Liver (tissue), 9 donors: ENCODE measurements around the gene MRO. TPM values are rescaled to one million over a fixed set of nuclear protein-coding genes. Genes with fewer than 3 reads are reported as not detected.

ENCODE experiments used
- DNase-seq: peaks from one replicate; pipeline ENCODE4 v3.0.0-alpha.2; 2017; ENCODE audit warnings: low spot score
- H3K27ac ChIP-seq, 2 donors: one replicate each; pipeline ENCODE4 v1.7.0; 2013; ENCODE audit warnings: inconsistent platforms in 2 of 2, low read length in 2 of 2, control low read depth in 1 of 2, low read depth in 1 of 2, mild to moderate bottlenecking in 1 of 2
- H3K27me3 ChIP-seq, 4 donors: one replicate each; pipeline versions ENCODE4 v1.6.1 to v1.7.0; 2013; ENCODE audit warnings: low read length in 3 of 4, inconsistent platforms in 1 of 4, mild to moderate bottlenecking in 1 of 4, moderate library complexity in 1 of 4; ENCODE audit not compliant: control insufficient read depth in 4 of 4, insufficient read depth in 4 of 4
- H3K36me3 ChIP-seq, 4 donors: one replicate each; pipeline versions ENCODE4 v1.6.1 to v1.7.0; 2013; ENCODE audit warnings: low read length in 3 of 4, mild to moderate bottlenecking in 3 of 4, low read depth in 1 of 4, moderate library complexity in 1 of 4; ENCODE audit not compliant: control insufficient read depth in 4 of 4, insufficient read depth in 3 of 4
- H3K4me1 ChIP-seq, 4 donors: one replicate each; pipeline versions ENCODE4 v1.6.1 to v1.7.0; 2013; ENCODE audit warnings: low read length in 3 of 4, mild to moderate bottlenecking in 3 of 4, moderate library complexity in 1 of 4; ENCODE audit not compliant: control insufficient read depth in 4 of 4, insufficient read depth in 4 of 4
- H3K4me3 ChIP-seq, 3 donors: one replicate each; pipeline versions ENCODE4 v1.6.1 to v1.7.0; 2013; ENCODE audit warnings: low read length in 3 of 3, control low read depth in 1 of 3, low read depth in 1 of 3, mild to moderate bottlenecking in 1 of 3
- H3K9ac ChIP-seq, 2 donors: one replicate each; pipeline ENCODE4 v1.7.0; 2013; ENCODE audit warnings: low read length in 2 of 2, mild to moderate bottlenecking in 2 of 2, moderate library complexity in 2 of 2, control low read depth in 1 of 2, low read depth in 1 of 2
- H3K9me3 ChIP-seq, 4 donors: one replicate each; pipeline versions ENCODE4 v1.6.1 to v1.7.0; 2013; ENCODE audit warnings: low read length in 3 of 4; ENCODE audit not compliant: control insufficient read depth in 4 of 4
- EGR1 ChIP-seq, 2 donors: IDR thresholded peaks; 2 replicates each; pipeline ENCODE4 v1.6.1; 2016 to 2018; ENCODE audit warnings: antibody characterized with exemption in 2 of 2, low read depth in 2 of 2
- FOXA1 ChIP-seq: IDR thresholded peaks from 2 replicates; pipeline ENCODE4 v1.6.1; 2016; ENCODE audit warnings: antibody characterized with exemption
- FOXA2 ChIP-seq: IDR thresholded peaks from 2 replicates; pipeline ENCODE4 v1.6.1; 2016; ENCODE audit warnings: antibody characterized with exemption
- GABPA ChIP-seq, 2 donors: IDR thresholded peaks in 1 of 2; conservative IDR thresholded peaks in 1 of 2; 2 replicates each; pipeline ENCODE4 v1.6.1; 2016; ENCODE audit warnings: antibody characterized with exemption in 2 of 2, mild to moderate bottlenecking in 1 of 2, moderate library complexity in 1 of 2
- HNF4A ChIP-seq, 2 donors: conservative IDR thresholded peaks; 2 replicates each; pipeline ENCODE4 v1.6.1; 2016; ENCODE audit warnings: antibody characterized with exemption in 2 of 2, mild to moderate bottlenecking in 2 of 2
- HNF4G ChIP-seq: IDR thresholded peaks from 2 replicates; pipeline ENCODE4 v1.6.1; 2016; ENCODE audit warnings: antibody characterized with exemption
- JUND ChIP-seq, 2 donors: IDR thresholded peaks; 2 replicates each; pipeline ENCODE4 v1.6.1; 2016; ENCODE audit warnings: antibody characterized with exemption in 2 of 2
- NR2F2 ChIP-seq: IDR thresholded peaks from 2 replicates; pipeline ENCODE4 v1.6.1; 2016; ENCODE audit warnings: antibody characterized with exemption
- RAD21 ChIP-seq, 2 donors: IDR thresholded peaks; 2 replicates each; pipeline ENCODE4 v1.6.1; 2016; ENCODE audit warnings: antibody characterized with exemption in 2 of 2, mild to moderate bottlenecking in 2 of 2
- RXRA ChIP-seq, 2 donors: IDR thresholded peaks; 2 replicates each; pipeline ENCODE4 v1.6.1; 2017 to 2018; ENCODE audit warnings: antibody characterized with exemption in 2 of 2, mild to moderate bottlenecking in 1 of 2
- SP1 ChIP-seq: IDR thresholded peaks from 2 replicates; pipeline ENCODE4 v1.6.1; 2018; ENCODE audit warnings: antibody characterized with exemption, mild to moderate bottlenecking
- TAF1 ChIP-seq: conservative IDR thresholded peaks from 2 replicates; pipeline ENCODE4 v1.6.1; 2016; ENCODE audit warnings: antibody characterized with exemption, mild to moderate bottlenecking
- YY1 ChIP-seq: IDR thresholded peaks from 2 replicates; pipeline ENCODE4 v1.6.1; 2016; ENCODE audit warnings: antibody characterized with exemption, mild to moderate bottlenecking
- WGBS: extraction: QIAGEN DNeasy Blood & Tissue Kit; methylation state at CpG from one replicate; pipeline ENCODE4 v1.1.7; 2013; 5-methylcytosine and 5-hydroxymethylcytosine counted together
- polyA plus RNA-seq, 2 donors: library from polyadenylated mRNA; stranded (reverse) in 1 of 2; unstranded in 1 of 2; fragments of 200-250 nt in 1 of 2; fragments of >200 nt in 1 of 2; fragmentation: Nextera tagmentation in 1 of 2; extraction: Ambion mirVana in 1 of 2; gene quantifications; one replicate each; pipeline versions ENCODE4 v1.2.1 to v1.2.3, GENCODE V29; 2013 to 2015
- total RNA-seq, 2 donors: library from RNA; depleted of rRNA; stranded (reverse); fragments of >200 nt; gene quantifications; one replicate each; pipeline ENCODE4 v1.2.3, GENCODE V29; 2014
- TF ChIP-seq, protein P1 (sequence below): fragments of 150-350 bp; IDR thresholded peaks from 2 replicates; pipeline ENCODE4 v1.5.1; 2017; ENCODE audit warnings: improper control_type of control experiment, low read depth, low read length; ENCODE audit not compliant: missing input control
- TF ChIP-seq, protein P2 (sequence below): IDR thresholded peaks from 2 replicates; pipeline ENCODE4 v1.6.1; 2016; ENCODE audit warnings: antibody characterized with exemption
- TF ChIP-seq, protein P3 (sequence below): IDR thresholded peaks from 2 replicates; pipeline ENCODE4 v1.6.1; 2016; ENCODE audit warnings: antibody characterized with exemption, mild to moderate bottlenecking
- TF ChIP-seq, protein P4 (sequence below): IDR thresholded peaks from 2 replicates; pipeline ENCODE4 v1.6.1; 2016; ENCODE audit warnings: antibody characterized with exemption
- TF ChIP-seq, protein P5 (sequence below): IDR thresholded peaks from 2 replicates; pipeline ENCODE4 v1.6.1; 2016; ENCODE audit warnings: antibody characterized with exemption
- donor health status: healthy.
- donor health status: healthy.
- donor health status: healthy.
- donor health status: healthy.
- donor health status: healthy.

MRO gene
- total and polyA plus RNA-seq, 4 donors: 1.6 to 2.8 (median 2.7) TPM

DNA sequence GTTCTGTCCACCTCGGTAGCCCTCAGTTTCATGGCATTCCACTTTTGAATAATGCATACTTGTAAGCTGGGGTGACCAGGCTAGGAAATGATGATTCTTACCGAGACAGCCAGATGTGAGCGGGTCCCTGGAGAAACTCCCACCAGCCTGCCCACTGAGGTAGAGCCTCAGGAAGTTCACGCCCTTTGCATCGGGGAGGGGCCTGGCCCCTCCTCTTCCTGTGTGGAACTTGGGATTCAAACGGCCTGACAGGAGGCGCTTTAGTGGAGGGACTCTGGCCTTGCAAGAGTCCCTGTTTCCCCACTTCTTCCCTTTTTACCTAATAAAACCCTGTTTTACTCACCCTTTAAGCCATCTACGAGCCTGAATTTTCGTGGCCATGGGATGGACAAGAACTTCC, 44.6 kb downstream of the MRO start:
- H3K27me3 ChIP-seq: no peaks in the 10 kb centered on the region
- H3K4me3 ChIP-seq: no peak overlapping the region
- no peak overlapping the region for H3K27ac ChIP-seq
- TF ChIP-seq, protein P1, sequence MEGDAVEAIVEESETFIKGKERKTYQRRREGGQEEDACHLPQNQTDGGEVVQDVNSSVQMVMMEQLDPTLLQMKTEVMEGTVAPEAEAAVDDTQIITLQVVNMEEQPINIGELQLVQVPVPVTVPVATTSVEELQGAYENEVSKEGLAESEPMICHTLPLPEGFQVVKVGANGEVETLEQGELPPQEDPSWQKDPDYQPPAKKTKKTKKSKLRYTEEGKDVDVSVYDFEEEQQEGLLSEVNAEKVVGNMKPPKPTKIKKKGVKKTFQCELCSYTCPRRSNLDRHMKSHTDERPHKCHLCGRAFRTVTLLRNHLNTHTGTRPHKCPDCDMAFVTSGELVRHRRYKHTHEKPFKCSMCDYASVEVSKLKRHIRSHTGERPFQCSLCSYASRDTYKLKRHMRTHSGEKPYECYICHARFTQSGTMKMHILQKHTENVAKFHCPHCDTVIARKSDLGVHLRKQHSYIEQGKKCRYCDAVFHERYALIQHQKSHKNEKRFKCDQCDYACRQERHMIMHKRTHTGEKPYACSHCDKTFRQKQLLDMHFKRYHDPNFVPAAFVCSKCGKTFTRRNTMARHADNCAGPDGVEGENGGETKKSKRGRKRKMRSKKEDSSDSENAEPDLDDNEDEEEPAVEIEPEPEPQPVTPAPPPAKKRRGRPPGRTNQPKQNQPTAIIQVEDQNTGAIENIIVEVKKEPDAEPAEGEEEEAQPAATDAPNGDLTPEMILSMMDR: no peak
- TF ChIP-seq TAF1 (no peak), NR2F2 (no peak), SP1 (no peak), RXRA (IDR thresholded peaks at IDR 0.05) (no peak), FOXA2 (no peak), JUND (IDR thresholded peaks at IDR 0.05) (no peak), HNF4A (conservative IDR thresholded peaks at IDR 0.05) (no peak), HNF4G (no peak), GABPA (IDR thresholded peaks at IDR 0.05 in 1 of 2, conservative IDR thresholded peaks at IDR 0.05 in 1 of 2) (no peak), EGR1 (IDR thresholded peaks at IDR 0.05; ENCODE audit: low read depth in 2 of 2) (no peak), RAD21 (IDR thresholded peaks at IDR 0.05) (no peak), FOXA1 (no peak), YY1 (no peak)
- TF ChIP-seq, protein P2, sequence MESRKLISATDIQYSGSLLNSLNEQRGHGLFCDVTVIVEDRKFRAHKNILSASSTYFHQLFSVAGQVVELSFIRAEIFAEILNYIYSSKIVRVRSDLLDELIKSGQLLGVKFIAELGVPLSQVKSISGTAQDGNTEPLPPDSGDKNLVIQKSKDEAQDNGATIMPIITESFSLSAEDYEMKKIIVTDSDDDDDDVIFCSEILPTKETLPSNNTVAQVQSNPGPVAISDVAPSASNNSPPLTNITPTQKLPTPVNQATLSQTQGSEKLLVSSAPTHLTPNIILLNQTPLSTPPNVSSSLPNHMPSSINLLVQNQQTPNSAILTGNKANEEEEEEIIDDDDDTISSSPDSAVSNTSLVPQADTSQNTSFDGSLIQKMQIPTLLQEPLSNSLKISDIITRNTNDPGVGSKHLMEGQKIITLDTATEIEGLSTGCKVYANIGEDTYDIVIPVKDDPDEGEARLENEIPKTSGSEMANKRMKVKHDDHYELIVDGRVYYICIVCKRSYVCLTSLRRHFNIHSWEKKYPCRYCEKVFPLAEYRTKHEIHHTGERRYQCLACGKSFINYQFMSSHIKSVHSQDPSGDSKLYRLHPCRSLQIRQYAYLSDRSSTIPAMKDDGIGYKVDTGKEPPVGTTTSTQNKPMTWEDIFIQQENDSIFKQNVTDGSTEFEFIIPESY: no peak
- TF ChIP-seq, protein P3, sequence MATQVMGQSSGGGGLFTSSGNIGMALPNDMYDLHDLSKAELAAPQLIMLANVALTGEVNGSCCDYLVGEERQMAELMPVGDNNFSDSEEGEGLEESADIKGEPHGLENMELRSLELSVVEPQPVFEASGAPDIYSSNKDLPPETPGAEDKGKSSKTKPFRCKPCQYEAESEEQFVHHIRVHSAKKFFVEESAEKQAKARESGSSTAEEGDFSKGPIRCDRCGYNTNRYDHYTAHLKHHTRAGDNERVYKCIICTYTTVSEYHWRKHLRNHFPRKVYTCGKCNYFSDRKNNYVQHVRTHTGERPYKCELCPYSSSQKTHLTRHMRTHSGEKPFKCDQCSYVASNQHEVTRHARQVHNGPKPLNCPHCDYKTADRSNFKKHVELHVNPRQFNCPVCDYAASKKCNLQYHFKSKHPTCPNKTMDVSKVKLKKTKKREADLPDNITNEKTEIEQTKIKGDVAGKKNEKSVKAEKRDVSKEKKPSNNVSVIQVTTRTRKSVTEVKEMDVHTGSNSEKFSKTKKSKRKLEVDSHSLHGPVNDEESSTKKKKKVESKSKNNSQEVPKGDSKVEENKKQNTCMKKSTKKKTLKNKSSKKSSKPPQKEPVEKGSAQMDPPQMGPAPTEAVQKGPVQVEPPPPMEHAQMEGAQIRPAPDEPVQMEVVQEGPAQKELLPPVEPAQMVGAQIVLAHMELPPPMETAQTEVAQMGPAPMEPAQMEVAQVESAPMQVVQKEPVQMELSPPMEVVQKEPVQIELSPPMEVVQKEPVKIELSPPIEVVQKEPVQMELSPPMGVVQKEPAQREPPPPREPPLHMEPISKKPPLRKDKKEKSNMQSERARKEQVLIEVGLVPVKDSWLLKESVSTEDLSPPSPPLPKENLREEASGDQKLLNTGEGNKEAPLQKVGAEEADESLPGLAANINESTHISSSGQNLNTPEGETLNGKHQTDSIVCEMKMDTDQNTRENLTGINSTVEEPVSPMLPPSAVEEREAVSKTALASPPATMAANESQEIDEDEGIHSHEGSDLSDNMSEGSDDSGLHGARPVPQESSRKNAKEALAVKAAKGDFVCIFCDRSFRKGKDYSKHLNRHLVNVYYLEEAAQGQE: no peak
- TF ChIP-seq, protein P4, sequence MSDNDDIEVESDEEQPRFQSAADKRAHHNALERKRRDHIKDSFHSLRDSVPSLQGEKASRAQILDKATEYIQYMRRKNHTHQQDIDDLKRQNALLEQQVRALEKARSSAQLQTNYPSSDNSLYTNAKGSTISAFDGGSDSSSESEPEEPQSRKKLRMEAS: no peak
- TF ChIP-seq, protein P5, sequence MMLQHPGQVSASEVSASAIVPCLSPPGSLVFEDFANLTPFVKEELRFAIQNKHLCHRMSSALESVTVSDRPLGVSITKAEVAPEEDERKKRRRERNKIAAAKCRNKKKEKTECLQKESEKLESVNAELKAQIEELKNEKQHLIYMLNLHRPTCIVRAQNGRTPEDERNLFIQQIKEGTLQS: no peak
- peaks cover 0 to 2% (median 0%) of the 10 kb centered on the region in 4 donors for H3K9me3 ChIP-seq
- no peaks in the 10 kb centered on the region for H3K36me3 ChIP-seq
- DNase-seq: no peak
- H3K9ac ChIP-seq: no peak overlapping the region
- WGBS: 85% methylated on average over 9 of the region's 9 CpGs
- H3K4me1 ChIP-seq: no peaks in the 10 kb centered on the region

DNA sequence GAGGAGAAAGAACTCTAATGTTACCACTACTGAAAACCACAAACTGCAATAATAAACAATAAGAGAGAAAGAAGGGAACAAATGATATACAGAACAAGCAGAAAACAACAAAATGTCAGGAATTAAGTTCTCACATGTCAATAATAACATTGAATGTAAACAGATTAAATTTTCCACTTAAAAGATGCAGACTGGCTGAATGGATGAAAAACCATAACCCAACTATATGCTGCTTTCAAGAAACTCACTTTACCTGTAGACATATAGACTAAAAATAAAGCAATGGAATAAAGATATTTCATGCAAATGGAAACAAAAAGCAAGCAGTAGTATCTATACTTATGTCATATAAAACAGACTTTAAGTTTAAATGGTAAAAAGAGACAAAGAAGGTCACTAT, 50.4 kb downstream of the MRO start:
- H3K9me3 ChIP-seq: peaks cover 0 to 22% (median 6%) of the 10 kb centered on the region in 4 donors
- no peaks in the 10 kb centered on the region for H3K27me3 ChIP-seq
- no peaks in the 10 kb centered on the region for H3K4me1 ChIP-seq
- no peak for TF ChIP-seq YY1
- H3K9ac ChIP-seq: no peak overlapping the region
- no peak for DNase-seq
- no peak overlapping the region for H3K27ac ChIP-seq
- H3K4me3 ChIP-seq: no peak overlapping the region
- no peaks in the 10 kb centered on the region for H3K36me3 ChIP-seq
